Gastrocnemius medialis (tissue), 4 donors: ENCODE results near the gene PPP4C. TPM values are rescaled to one million over a fixed set of nuclear protein-coding genes. Genes with fewer than 3 reads are reported as not detected.
A peak's percentile ranks its signal among the peaks of the same experiment; 100 is the strongest.
"Not testable (repeated sequence)": the region's sequence is repeated elsewhere in the genome, so short reads cannot be mapped to it uniquely, and the experiment has no call there.

Experiments
- ATAC-seq, 2 donors: fragments of 150-250 bp; one replicate each; pipeline ENCODE4 v1.9.1; 2016
- DNase-seq, 2 donors: peaks; one replicate each; pipeline ENCODE4 v3.0.0-alpha.2; 2019
- H3K27ac ChIP-seq, 4 donors: fragments of 200-600 bp; sonication (generic); 1 replicate in 1 of 4; 2 replicates in 3 of 4; pipeline ENCODE4 v1.5.1; 2016 to 2018; ENCODE audit warnings: mild to moderate bottlenecking in 2 of 4, moderate library complexity in 1 of 4
- H3K27me3 ChIP-seq, 3 donors: fragments of 200-600 bp; sonication (generic) in 2 of 3; 1 replicate in 1 of 3; 2 replicates in 2 of 3; pipeline versions ENCODE4 v1.5.1 to v1.6.0; 2016 to 2019; ENCODE audit warnings: mild to moderate bottlenecking in 1 of 3, moderate library complexity in 1 of 3
- H3K36me3 ChIP-seq, 2 donors: fragments of 200-600 bp; sonication (generic) in 1 of 2; one replicate each; pipeline ENCODE4 v1.5.1; 2017 to 2018
- H3K4me1 ChIP-seq, 2 donors: fragments of 200-600 bp; sonication (generic) in 1 of 2; one replicate each; pipeline ENCODE4 v1.5.1; 2016 to 2017; ENCODE audit warnings: mild to moderate bottlenecking in 2 of 2
- H3K4me3 ChIP-seq, 4 donors: fragments of 200-600 bp; sonication (generic) in 3 of 4; 1 replicate in 1 of 4; 2 replicates in 3 of 4; pipeline ENCODE4 v1.5.1; 2016 to 2019; ENCODE audit warnings: mild to moderate bottlenecking in 2 of 4
- H3K9me3 ChIP-seq, 3 donors: fragments of 200-600 bp; sonication (generic) in 2 of 3; 1 replicate in 1 of 3; 2 replicates in 2 of 3; pipeline ENCODE4 v1.5.1; 2016 to 2019
- POLR2A ChIP-seq, 2 donors: fragments of 450-650 bp; IDR thresholded peaks; one replicate each; pipeline ENCODE4 v1.6.1; 2017; ENCODE audit warnings: antibody characterized with exemption in 2 of 2, mild to moderate bottlenecking in 2 of 2, moderate library complexity in 2 of 2
- in situ Hi-C, 4 donors: fragments of 200-750 bp; cut with MboI; loops; one replicate each; pipeline versions ENCODE4 v1.15.0 to v1.8.0; 2017; ENCODE audit warnings: low sequenced_read_pairs in 4 of 4
- intact Hi-C: fragments of 100-400 bp; cut with DNase I; formaldehyde crosslinking; loops from one replicate; pipeline ENCODE4 v1.15.1; 2023; ENCODE audit warnings: low total_unique reads
- total RNA-seq, 4 donors: library from RNA; depleted of rRNA; stranded (reverse); fragments of >200 nt; gene quantifications; one replicate each; pipeline versions ENCODE4 v1.1.0 to v1.2.3, GENCODE V29; 2016
- TF ChIP-seq, protein P1 (sequence below), 5 experiments: fragments of 450-650 bp in 3 of 5; fragments of 200-600 bp in 2 of 5; sonication (generic) in 2 of 5; IDR thresholded peaks in 4 of 5; conservative IDR thresholded peaks in 1 of 5; 1 replicate in 4 of 5; 2 replicates in 1 of 5; pipeline ENCODE4 v1.5.1; 2016 to 2019; ENCODE audit warnings: antibody characterized with exemption in 5 of 5, mild to moderate bottlenecking in 3 of 5, moderate library complexity in 3 of 5

PPP4C gene
- total RNA-seq, 4 donors from 2014 or later, result 23.8 to 64.3 (median 44.7) TPM

DNA sequence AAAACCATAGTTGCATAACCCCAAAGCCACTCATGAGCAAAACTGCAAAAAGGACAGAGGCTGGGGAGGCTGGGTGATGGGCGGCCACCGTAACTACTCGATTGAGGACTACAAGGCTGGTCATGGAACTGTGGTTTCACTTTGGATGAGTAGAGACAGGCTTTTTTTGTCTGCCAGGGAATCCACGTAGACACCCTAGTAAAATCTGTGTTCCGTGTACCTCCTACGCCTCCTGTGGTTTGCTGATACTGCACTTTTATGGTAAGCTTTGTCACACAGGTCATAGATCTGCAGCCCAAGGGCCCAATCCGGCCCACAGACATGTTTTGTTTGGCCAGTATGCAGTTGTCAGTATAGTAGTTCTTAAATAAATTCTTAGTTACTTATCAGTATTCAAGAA is 42.5 kb upstream of the PPP4C start:
- no peak overlapping the region for H3K27ac ChIP-seq
- peaks cover 30 to 53% (median 39%) of the 10 kb centered on the region in 3 donors for H3K27me3 ChIP-seq
- H3K9me3 ChIP-seq, result no peaks in the 10 kb centered on the region
- in situ Hi-C loops, result loop anchor here in 1 of 4 donors (25.0 kb wide), 1 partner anchor 346 kb away; the partner anchor contains the start of gene QPRT
- TF ChIP-seq, protein P1, sequence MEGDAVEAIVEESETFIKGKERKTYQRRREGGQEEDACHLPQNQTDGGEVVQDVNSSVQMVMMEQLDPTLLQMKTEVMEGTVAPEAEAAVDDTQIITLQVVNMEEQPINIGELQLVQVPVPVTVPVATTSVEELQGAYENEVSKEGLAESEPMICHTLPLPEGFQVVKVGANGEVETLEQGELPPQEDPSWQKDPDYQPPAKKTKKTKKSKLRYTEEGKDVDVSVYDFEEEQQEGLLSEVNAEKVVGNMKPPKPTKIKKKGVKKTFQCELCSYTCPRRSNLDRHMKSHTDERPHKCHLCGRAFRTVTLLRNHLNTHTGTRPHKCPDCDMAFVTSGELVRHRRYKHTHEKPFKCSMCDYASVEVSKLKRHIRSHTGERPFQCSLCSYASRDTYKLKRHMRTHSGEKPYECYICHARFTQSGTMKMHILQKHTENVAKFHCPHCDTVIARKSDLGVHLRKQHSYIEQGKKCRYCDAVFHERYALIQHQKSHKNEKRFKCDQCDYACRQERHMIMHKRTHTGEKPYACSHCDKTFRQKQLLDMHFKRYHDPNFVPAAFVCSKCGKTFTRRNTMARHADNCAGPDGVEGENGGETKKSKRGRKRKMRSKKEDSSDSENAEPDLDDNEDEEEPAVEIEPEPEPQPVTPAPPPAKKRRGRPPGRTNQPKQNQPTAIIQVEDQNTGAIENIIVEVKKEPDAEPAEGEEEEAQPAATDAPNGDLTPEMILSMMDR (IDR thresholded peaks at IDR 0.05 in 4 of 5, conservative IDR thresholded peaks at IDR 0.05 in 1 of 5), result no peak
- no peak for TF ChIP-seq POLR2A (IDR thresholded peaks at IDR 0.05)
- ATAC-seq, result no peak
- no peaks in the 10 kb centered on the region for H3K36me3 ChIP-seq
- H3K4me1 ChIP-seq, result peaks cover 0 to 15% of the 10 kb centered on the region in 2 donors
- no peak overlapping the region for H3K4me3 ChIP-seq
- intact Hi-C loops, result no loop called here
- DNase-seq, result no peak

DNA sequence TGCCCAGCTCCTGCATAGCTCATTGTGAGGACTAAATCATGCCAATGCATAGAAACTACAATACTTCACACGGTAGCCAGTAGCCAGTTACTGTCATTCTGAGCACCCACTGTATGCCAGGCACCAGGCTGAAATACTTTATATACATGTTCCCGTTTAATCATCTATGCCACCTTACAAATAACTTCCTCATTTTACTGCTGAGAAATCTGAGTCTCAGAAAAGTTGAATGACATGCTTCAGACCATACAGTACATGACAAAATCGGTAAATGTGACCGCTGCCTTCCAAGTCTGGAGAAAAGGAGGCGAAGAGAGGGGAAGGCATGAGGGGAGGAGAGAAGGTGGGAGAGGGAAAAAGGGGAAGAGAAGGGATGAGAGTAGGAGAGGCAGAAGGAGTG is 35.6 kb upstream of the PPP4C start:
- in situ Hi-C loops, result loop anchor here in 2 of 4 donors (10.0 to 25.0 kb wide), 2 partner anchors 145 to 353 kb away; partner anchors contain the start of genes CORO1A (in 1 of the 2) and QPRT (in 1 of the 2)
- H3K36me3 ChIP-seq, result no peaks in the 10 kb centered on the region
- peaks cover 0 to 5% (median 0%) of the 10 kb centered on the region in 3 donors for H3K27me3 ChIP-seq
- H3K4me3 ChIP-seq, result no peak overlapping the region
- no peaks in the 10 kb centered on the region for H3K9me3 ChIP-seq
- TF ChIP-seq, protein P1 (IDR thresholded peaks at IDR 0.05 in 4 of 5, conservative IDR thresholded peaks at IDR 0.05 in 1 of 5), result no peak
- no peak for TF ChIP-seq POLR2A (IDR thresholded peaks at IDR 0.05)
- no peak for ATAC-seq
- DNase-seq, result no peak
- H3K4me1 ChIP-seq, result no peaks in the 10 kb centered on the region
- H3K27ac ChIP-seq, result no peak overlapping the region
- intact Hi-C loops, result no loop called here

DNA sequence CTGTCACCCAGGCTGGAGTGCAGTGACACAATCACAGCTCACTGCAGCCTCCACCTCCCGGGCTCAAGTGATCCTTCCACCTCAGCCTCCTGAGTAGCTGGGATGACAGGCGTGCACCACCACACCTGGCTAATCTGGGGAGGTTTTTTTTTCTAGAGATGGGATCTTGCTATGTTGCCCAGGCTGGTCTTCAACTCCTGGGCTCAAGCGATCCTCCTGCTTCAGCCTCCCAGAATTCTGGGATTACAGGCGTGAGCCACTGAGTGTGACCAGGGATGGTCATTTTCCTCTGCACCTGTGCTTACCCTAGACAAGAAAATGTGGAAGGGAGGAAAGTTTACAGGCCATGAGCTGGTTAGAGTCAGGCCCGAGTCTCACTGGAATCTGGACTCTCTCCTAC is 35.1 kb upstream of the PPP4C start:
- H3K4me3 ChIP-seq, H3K4me1 ChIP-seq, H3K36me3 ChIP-seq, H3K9me3 ChIP-seq, ATAC-seq, DNase-seq, H3K27ac ChIP-seq, H3K27me3 ChIP-seq, intact Hi-C loops: not testable (repeated sequence)
- in situ Hi-C loops, result loop anchor here in 2 of 4 donors (10.0 to 25.0 kb wide), 2 partner anchors 144 to 353 kb away; partner anchors contain the start of genes CORO1A (in 1 of the 2) and QPRT (in 1 of the 2)

DNA sequence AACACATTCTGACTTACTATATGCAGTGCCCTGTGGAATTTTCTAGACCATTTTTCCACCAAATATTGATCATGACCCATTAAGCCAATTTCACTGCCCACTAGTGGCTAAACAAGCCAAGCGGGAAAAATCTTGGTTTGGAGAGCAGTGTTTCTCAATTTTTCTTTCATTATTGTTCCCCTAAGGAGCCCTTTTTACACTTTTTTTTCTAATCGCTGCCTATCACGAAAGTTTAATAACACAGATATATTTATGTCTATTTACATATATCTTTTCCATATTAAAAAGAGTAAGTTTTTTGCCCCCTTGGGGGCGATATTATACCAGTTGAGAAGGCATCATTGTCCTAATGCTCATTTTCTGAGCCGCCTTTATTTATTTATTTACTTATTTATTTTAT is 34.0 kb upstream of the PPP4C start:
- Histone ChIP-seq H3K4me1 (no peaks in the 10 kb centered on the region), H3K4me3 (no peak overlapping the region), H3K27ac (no peak overlapping the region), H3K9me3 (no peaks in the 10 kb centered on the region), H3K36me3 (no peaks in the 10 kb centered on the region), H3K27me3 (no peaks in the 10 kb centered on the region)
- no peak for DNase-seq
- ATAC-seq, result no peak
- no peak for TF ChIP-seq POLR2A (IDR thresholded peaks at IDR 0.05)
- TF ChIP-seq, protein P1 (IDR thresholded peaks at IDR 0.05 in 4 of 5, conservative IDR thresholded peaks at IDR 0.05 in 1 of 5), result peak in 3 of 5 experiments; percentile 34 to 65 (median 48)
- in situ Hi-C loops (loop anchor here in 2 of 4 donors (10.0 to 25.0 kb wide), 2 partner anchors 143 to 355 kb away; partner anchors contain the start of genes CORO1A (in 1 of the 2) and QPRT (in 1 of the 2)), intact Hi-C loops (loop anchor here (2.0 kb wide), 1 partner anchor 51 kb away; no protein-coding TSS in a partner anchor)

DNA sequence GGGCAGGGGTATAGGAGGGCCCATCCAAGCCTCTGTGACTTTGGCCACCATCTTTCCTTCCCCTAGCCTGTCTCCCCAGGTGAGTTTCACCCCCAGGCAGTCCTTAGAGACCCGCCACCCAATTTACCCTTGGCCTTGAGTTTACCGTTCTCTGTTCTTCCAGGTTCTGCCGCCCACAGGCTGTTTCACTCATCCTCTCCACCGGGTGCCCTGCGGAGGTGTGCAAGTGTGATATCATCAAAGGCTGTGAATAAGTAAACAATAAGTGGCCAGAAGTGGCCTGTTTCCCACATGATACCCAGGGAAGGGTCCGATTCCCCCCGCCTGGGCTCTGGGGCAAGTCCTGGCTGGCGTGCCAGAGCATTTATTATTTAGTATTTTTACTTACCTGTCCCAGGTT is 29.6 kb upstream of the PPP4C start:
- Histone ChIP-seq H3K36me3 (no peaks in the 10 kb centered on the region), H3K27me3 (no peaks in the 10 kb centered on the region), H3K4me3 (no peak overlapping the region), H3K27ac (no peak overlapping the region), H3K9me3 (no peaks in the 10 kb centered on the region), H3K4me1 (no peaks in the 10 kb centered on the region)
- ATAC-seq, result no peak
- TF ChIP-seq, protein P1 (IDR thresholded peaks at IDR 0.05 in 4 of 5, conservative IDR thresholded peaks at IDR 0.05 in 1 of 5), result no peak
- TF ChIP-seq POLR2A (IDR thresholded peaks at IDR 0.05), result no peak
- intact Hi-C loops, result no loop called here
- no peak for DNase-seq
- in situ Hi-C loops, result loop anchor here in 2 of 4 donors (10.0 to 25.0 kb wide), 2 partner anchors 139 to 359 kb away; partner anchors contain the start of genes CORO1A (in 1 of the 2) and QPRT (in 1 of the 2)
